ENCODE results near the gene EFHD1.

EFHD1 gene, protein sequence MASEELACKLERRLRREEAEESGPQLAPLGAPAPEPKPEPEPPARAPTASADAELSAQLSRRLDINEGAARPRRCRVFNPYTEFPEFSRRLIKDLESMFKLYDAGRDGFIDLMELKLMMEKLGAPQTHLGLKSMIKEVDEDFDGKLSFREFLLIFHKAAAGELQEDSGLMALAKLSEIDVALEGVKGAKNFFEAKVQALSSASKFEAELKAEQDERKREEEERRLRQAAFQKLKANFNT

DNA sequence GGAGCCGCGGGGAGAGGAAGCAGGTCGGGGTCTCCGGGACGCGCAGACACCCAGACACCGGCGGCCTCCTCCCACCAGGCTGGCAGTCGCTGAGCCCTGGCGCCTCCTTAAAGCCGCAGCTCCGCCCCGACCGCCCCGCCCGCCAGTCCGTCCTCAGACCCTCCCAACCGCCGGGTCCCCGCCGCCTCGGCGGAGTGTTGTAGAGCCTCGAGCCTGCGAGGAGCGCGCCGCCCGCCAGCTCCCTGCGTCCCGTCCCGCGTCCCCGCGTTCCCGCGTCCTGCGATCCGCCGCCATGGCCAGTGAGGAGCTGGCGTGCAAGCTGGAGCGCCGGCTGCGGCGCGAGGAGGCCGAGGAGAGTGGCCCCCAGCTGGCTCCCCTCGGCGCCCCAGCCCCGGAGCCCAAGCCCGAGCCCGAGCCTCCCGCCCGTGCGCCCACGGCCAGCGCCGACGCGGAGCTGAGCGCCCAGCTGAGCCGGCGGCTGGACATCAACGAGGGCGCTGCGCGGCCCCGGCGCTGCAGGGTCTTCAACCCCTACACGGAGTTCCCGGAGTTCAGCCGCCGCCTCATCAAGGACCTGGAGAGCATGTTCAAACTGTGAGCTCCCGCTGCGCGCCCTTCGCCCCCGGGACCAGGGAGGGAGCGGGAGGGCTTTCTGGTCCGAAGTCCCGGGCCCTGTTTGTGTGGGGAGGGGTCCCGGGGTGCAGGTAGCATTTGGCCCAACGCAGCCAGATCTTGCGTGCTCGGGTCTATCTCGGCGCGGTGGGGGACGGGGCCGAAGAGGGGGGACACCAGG is at the start of gene EFHD1:
Gene EFHD1, plus strand, starts transcription at position 192 of the 793 bp plus-strand sequence. Its CDS starts 101 bp downstream, at position 293.
- DNase-seq (ENCODE audit: low spot score) = peak; percentile 33

DNA sequence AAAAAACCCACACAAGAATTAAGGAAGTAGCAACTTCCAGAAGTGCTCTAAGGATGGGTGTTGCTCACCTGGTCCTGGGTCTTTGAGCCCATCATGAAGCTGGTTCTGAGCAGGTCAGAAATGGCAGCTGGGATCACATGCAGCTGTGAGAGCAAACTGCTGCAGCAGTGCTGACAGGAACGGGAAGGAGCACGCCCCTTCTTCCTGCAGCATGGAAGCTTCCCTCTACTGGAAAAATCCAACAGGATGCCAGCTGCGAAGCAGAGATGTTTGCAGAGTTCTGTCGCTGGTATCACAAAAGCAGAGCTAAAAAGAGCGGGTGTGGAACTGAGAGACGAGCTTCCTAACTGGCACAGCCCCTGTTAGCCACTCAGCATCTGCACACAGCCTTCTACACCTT is 49.2 kb upstream of the EFHD1 start:
- no peak for DNase-seq (ENCODE audit: low spot score)

DNA sequence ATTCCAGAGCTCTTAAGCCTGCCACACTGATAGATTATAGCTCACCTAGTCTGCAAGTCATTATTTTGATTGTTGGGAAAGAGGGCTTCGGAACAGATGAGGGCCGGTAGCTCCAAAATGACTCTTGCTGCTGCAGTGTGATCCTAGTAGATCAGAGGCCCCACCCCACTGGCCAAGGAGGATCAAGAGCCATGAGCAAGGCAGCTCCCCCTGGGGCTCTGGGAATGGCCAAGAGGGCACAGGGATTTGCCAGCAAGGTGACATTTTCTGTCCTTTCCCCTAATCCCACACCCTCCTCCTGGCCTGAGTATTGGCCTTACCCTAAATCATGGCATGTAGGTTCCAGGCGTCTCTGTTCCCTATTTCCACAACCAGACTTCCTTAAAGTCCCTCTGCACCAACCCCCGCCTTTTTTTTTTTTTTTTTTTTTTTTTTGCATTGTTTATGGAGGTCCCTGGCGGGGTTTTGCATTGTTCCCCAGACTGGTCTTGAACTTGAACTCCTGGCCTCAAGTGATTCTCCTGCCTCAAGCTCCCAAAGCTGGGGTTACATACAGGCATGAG is 46.4 kb upstream of the EFHD1 start:
- DNase-seq (ENCODE audit: low spot score) = no peak

DNA sequence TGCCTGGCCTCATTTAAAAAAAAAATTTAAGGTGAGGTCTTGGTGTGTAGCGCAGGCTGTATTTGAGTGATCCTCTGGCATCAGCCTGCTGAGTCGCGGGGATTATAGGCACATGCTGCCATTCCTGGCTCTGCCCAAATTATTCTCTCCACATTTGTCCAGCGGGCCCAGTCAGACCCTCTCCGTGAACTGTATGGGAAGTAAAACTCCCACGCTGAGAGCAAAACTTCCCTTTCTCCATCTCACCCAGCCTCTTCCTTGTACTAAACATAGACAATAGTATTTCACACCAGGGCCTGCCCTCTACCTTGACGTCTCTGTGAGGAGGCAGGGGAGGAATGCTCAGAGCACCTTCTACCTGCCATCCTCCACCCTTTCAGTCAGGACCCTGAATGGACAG is 45.9 kb upstream of the EFHD1 start:
- DNase-seq (ENCODE audit: low spot score) = no peak

DNA sequence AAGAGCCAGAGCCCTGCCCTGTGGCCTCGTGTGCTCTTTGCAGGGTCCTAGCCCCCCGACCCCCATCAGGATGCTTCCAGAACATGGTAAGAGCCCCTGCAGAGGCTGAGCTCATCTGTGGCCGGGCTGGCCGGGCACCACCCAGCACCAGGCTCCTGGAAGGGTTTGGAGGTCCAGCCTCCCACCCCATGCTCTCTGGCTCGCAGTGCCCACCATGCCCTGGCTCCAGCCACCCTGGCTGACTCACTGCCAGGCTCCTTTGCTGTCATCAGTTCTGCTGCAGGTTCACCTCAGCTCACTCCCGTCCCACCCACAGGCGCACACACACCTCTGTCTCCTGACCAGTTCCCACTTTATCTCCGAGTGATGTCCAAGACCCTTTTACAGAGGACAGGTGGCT is 45.4 kb upstream of the EFHD1 start:
- no peak for DNase-seq (ENCODE audit: low spot score)

DNA sequence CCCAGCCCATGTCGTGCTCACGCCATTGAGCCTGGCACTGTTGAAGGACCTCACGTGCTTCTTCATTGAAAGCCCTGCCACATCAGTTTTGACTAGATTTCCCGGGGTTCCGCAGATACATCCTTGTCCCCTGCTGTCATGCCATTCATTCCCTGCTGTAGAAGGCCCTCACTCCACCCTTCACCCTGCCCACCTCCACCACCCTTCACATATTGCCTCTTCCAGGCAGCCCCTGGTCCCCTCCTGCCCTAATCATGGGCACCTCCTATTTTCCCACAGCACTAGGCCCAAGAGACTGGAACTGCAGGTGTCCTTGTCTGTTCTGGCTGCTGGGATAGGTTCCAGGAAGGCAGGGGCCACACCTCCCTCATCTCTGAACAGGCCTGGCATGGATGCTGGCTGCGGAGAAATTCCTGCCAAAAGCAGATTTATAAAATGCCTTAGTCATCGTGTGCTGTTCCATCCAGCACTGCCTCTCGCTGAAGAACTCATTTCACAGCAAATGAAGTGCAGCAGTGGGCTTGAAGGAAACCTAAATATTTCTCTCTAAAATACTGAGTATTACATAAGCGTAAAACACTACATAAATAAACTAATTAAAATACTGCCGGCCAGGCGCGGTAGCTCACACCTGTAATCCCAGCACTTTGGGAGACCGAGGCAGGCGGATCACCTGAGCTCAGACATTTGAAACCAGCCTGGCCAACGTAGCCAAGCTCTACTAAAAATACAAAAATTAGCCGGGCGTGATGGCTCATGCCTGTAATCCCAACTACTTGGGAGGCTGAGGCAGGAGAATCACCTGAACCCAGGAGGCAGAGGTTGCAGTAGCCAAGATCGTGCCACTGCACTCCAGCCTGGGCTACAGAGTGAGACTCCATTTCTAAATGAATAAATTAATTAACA is 44.5 kb upstream of the EFHD1 start:
- no peak for DNase-seq (ENCODE audit: low spot score)

DNA sequence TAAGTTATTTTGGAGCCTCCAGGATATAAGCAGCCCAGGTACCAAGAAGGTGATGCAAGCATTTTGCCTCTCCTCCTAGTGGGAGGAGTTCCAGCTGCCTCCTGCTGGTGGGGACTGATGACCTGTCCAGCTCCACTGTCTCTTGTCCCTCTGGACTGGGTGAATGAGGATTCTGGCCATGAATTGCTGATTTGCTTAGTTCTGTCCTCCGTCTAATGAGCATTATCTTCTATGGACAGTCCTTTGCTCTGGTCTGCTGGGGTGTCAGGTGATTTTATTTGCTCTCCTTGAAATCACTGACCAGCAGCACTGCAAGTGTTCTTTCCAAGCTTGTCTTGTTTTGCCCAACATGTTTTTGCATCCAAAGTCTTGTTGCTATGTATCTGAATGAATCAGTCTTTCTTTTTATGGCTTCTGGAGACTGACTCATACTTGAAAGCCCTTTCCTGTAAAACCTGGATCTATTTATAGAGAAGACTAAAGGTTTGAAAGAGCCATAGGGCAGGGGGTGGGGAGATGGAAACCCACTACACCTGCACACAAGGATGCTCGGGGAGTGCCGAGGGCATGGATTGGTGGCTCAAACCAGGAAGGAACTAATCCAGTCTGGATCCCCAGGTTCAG is 40.5 kb upstream of the EFHD1 start:
- no peak for DNase-seq (ENCODE audit: low spot score)

DNA sequence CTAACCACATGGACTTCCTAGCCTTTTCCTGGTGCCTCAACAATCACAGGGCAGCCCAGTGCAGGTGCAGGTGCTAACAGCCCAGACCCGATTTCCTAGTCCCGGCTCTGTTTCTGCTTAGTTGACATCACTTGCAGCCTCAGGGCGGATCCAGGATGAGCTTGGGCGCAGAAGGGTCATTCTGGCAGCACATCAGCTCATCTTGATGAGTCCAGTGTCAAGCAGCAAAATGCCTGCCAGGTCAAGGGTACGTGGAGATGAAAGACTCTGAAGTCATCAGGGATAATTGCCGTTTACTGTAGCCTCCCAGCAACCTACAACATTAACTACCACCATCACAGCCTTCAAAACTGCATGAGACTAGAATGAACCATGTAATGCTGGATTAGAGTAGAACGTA is 39.4 kb upstream of the EFHD1 start:
- no peak for DNase-seq (ENCODE audit: low spot score)

DNA sequence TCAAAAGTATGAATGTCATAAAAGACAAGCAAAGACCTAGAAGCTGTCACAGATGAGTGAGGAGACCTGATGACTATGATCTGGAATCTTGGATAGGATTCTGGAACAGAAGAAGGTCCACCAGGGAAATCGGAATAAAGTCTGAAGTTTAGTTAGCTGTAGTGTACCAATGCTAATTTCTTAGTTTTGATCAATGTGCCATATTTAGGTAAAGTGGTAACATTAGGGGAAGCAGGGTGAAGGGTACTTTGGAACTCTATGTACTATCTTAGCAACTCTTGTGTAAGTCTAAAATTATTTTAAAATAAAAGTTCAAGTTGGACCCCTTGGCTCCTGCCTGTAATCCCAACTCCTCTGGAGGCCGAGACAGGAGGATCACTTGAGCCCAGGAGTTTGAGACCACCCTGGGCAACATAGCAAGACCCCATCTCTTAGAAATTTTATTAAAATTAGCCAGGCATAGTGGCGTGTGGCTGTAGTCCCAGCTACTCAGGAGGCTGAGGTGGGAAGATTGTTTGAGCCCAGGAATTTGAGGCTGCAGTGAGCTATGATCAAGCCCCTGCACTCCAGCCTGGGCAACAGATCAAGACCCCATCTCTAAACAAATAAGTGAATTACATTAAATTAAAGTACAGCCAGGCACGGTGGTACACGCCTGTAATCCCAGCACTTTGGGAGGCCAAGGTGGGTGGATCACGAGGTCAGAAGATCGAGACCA is 35.9 kb upstream of the EFHD1 start:
- DNase-seq (ENCODE audit: low spot score) = no peak

DNA sequence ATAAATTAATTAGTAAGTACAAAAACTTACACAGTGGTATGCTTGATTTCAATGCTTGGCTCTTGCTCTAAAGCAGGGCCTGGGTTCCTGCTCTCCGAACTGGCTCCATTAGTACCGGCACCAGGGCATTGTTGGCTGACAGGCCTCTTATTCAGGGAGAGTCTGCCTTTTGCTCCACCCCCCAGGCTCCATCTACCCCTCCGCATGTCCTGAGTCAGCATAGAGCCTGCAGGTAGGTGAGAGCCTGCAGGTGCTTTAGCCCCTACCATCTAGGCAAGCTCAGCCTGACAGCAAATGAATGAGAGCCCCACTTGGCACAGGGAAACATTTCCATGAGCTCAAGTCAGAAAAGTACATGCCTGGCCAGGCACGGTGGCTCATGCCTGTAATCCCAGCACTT is 35.1 kb upstream of the EFHD1 start:
- DNase-seq (ENCODE audit: low spot score) = no peak

DNA sequence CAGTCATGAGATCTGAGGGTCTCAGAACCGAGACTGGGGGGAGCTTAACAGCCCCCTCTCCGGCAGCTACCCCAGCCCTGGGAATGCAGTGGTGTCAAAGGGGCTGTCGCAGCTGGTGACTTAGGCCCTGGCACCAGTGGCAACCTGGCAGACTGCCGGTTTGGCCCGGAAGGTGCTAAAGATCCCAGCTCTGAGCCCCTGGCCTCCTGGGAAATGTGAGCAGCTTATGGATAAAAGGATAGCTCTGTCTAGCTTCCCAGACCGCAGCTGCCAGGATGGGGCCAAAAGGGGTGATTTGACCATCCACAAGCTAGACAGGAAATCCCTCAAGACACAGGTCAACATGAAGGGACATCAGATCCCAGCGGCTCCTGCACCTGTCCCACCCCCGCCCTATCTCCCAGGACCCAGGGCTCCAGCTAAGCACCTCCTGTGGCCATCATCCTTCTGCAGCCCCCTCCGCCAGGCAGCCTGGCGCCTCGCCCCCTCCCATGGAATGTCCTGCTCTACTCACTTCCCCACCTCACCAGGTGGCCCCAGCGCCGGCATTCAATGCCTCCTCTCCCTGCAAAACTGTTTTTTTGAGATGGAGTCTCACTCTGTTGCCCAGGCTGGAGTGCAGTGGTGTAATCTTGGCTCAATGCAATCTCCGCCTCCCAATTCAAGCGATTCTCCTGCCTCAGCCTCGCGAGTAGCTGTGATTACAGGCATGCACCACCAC is 33.2 kb upstream of the EFHD1 start:
- DNase-seq (ENCODE audit: low spot score) = no peak

DNA sequence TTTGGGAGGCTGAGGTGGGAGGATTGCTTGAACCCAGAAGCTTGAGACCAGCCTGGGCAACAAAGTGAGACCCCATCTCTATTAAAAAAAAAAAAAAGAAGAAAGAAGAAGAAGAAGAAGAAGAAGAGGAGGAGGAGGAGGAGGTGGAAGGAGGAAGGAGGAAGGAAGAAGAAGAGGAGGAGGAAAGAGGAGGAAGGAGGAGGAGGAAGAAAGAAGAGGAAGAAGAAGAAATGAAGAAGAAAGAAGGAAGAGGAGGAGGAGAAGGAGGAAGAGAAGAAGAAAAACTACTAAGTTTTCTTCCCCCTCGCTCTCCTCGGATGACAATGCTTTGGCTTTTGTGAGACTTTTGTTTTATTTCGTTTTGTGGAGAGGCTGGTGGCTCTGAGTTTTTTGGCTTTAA is 30.1 kb upstream of the EFHD1 start:
- DNase-seq (ENCODE audit: low spot score) = no peak

DNA sequence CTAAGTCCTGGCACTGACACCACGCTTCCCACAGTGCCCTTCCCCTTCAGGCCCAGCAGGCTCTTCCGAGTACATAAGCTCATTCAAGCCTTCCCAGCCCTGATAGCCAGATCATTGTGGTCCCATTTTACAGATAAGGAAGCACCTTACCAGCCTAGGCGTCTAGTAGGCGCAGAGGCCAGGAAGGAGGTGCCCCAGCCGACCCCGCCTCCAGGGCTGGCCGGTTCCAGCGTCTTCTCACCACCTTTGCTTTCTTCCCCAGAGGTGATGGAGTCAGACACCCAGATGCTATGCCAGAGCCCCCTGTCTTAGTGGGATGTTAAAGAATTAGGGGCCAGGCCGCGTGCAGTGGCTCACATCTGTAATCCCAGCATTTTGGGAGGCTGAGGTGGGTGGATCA is 28.9 kb upstream of the EFHD1 start:
- no peak for DNase-seq (ENCODE audit: low spot score)

DNA sequence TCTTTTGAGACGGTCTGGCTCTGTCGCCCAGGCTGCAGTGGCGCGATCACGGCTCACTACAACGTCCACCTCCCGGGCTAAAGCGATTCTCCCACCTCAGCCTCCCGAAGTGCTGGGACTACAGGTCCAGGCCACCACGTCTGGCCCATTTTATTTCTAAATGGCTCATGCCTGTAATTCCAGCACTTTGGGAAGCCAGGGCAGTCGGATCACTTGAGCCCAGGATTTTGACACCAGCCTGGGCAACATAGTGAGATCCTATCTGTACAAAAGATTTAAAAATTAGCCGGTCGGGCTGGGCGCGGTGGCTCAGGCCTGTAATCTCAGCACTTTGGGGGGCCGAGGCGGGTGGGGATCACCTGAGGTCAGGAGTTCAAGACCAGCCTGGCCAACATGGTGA is 26.4 kb upstream of the EFHD1 start:
- no peak for DNase-seq (ENCODE audit: low spot score)

DNA sequence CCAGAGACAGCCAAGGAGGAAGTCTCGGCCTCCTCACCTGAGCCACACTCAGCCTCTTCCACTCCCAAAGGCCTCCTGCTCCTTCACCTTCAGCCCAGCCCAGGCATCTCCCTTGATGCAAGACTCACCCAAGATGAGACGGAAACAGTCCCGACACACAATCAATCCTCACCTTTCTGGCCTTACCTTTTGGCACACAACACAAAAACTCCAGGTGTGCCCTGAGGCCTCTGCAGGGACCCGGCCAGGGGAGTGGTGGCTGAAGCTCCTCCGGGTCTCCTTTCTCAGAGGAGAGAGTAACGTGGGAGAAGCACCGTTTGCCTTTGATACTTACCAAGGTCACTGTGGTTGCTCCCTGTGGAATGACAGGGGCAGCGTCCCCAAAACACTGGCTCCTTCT is 23.8 kb upstream of the EFHD1 start:
- DNase-seq (ENCODE audit: low spot score) = no peak

DNA sequence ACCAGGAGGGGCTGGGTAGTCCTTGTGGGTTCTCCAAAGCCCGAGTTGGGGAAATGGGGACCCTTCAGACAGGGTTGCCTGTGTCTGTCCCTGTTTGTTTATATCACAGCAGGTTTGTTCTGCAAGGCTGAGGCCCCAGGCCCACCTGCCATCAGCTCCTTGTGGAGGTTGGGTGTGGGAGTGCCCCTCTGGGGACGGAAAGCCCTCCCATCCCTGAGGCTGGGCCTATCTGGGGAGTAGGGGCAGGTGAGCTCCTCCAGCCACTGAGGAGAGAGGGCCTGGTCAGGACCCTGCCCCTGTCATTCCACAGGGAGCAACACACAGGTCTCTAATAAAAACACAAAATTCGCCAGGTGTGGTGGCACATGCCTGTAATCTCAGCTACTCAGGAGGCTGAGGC is 23.3 kb upstream of the EFHD1 start:
- no peak for DNase-seq (ENCODE audit: low spot score)

DNA sequence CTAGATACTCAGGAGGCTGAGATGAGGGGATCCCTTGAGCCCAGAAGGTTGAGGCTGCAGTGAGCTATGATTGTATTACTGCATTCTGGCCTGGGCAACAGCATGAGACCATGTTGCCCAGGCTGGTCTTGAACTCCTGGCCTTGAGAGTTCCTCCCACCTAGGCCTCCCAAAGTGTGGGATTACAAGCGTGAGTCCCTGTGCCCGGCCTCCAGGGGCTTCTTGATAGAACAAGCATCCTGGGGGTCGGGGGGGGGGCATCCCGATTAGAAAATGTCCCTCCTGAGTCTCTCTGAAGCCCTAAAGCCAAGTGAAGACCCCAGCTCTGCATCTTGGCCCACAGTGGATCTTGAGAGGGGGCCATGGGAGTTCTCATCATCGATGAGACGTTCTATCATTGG is 22.3 kb upstream of the EFHD1 start:
- no peak for DNase-seq (ENCODE audit: low spot score)

DNA sequence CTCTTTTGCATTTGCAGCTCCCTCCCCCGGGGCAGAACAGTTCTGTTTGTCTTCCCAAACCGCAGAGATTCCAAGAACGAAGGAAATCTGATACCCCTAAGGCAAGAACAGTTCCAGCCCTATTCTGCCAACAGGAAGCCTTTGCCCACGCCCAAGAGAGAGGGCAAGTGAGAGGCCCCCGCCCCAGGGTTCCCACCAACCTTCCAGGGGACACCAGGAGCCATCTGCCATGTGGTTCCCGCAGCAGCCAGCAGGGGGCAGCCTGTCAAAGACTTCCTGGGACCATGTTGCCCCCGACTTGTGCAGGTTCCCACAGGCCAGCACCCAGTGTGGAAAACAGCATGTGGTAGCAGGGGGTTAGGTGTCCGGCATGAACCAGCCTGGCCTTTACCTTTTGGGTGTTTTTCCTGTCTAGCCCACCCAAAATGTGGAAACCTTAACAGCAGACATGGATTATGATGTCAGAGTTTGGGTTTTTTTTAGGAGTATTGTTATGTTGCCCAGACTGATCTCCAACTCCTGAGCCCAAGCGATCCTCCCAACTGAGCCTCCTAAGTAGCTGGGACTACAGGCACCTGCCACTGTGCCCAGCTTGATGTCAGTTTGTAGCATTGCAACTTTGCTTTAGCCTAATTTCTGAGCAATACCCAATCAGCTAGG is 21.7 kb upstream of the EFHD1 start:
- DNase-seq (ENCODE audit: low spot score) = peak; percentile 56

DNA sequence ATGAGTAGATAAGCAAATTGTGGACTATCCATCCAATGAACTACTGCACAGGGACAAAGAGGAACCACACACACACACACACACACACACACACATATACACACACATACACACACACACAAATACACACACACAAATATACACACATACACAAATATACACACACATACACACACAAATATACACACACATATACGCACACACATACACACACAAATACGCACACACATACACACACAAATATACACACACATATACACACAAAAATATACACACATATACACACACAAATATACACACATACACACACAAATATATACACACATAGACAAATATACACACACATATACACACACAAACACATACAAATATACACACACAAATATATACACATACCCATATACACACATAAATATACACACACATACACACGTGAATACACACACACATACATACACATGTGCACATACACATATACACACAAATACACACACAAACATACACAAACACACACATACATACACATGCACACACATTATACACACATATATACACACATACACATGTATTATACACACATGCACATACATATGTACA is 19.8 kb upstream of the EFHD1 start:
- DNase-seq (ENCODE audit: low spot score) = no peak

DNA sequence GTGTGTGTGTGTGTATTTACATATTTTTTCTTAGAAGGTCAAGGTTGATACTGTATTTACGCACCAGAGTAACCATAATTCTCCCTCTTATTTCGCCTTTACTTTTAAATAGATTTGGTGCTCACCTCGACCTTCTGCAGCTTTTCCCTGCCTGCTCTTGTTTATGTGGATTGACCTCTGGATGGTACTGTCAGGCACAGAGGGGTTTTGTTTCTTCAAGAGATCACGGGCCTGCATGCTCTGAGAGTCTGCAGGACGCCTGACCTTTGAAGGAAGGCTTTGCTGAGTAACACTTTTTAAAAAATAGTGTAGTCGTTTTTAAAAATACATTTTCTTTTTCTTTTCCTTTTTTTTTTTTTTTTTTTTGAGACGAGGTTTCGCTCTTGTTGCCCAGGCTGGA is 18.1 kb upstream of the EFHD1 start:
- no peak for DNase-seq (ENCODE audit: low spot score)

All from CD4-positive, alpha-beta T cell treated with Interleukin-6 at 100 ng/mL for 8 hours (primary cell).